NCI-H2029 treated with DMSO at 0.1 percent for 48 hours (cell line): ENCODE results near the gene FARS2.
A peak's percentile ranks its signal among the peaks of the same experiment; 100 is the strongest.

Experiments used
- DNase-seq: peaks from one replicate; lab custom pipeline; 2025; lab: John Stamatoyannopoulos, UW

Gene FARS2

GRCh38 chr6:5730585-5731263 lies 469.4 kb downstream of the FARS2 start:
- DNase-seq, result no peak

GRCh38 chr6:5731435-5731834 lies 470.1 kb downstream of the FARS2 start:
- no peak for DNase-seq

GRCh38 chr6:5732496-5732895 lies 471.2 kb downstream of the FARS2 start:
- DNase-seq, result no peak

- no peak for DNase-seq
Measured at GRCh38 chr6:5736016-5736738, 474.9 kb downstream of the FARS2 start.

- no peak for DNase-seq
Measured at GRCh38 chr6:5737460-5737859, 476.1 kb downstream of the FARS2 start.

GRCh38 chr6:5738211-5738610 lies 476.9 kb downstream of the FARS2 start:
- DNase-seq, result no peak

- peak; percentile 62 for DNase-seq
Measured at GRCh38 chr6:5744497-5744896, 483.2 kb downstream of the FARS2 start.

- DNase-seq, result no peak
Measured at GRCh38 chr6:5745081-5745480, 483.8 kb downstream of the FARS2 start.

GRCh38 chr6:5746053-5746758 lies 484.9 kb downstream of the FARS2 start:
- DNase-seq, result no peak

GRCh38 chr6:5746759-5747130 lies 485.4 kb downstream of the FARS2 start:
- no peak for DNase-seq

- no peak for DNase-seq
Measured at GRCh38 chr6:5747379-5747778, 486.1 kb downstream of the FARS2 start.

GRCh38 chr6:5749016-5749650 lies 487.8 kb downstream of the FARS2 start:
- DNase-seq, result peak; percentile 40

GRCh38 chr6:5749651-5750215 lies 488.4 kb downstream of the FARS2 start:
- DNase-seq, result no peak

- no peak for DNase-seq
Measured at GRCh38 chr6:5751525-5752390, 490.4 kb downstream of the FARS2 start.

- DNase-seq, result no peak
Measured at GRCh38 chr6:5752391-5752680, 491.0 kb downstream of the FARS2 start.

- DNase-seq, result no peak
Measured at GRCh38 chr6:5753209-5753608, 491.9 kb downstream of the FARS2 start.

- DNase-seq, result no peak
Measured at GRCh38 chr6:5754904-5755303, 493.6 kb downstream of the FARS2 start.

GRCh38 chr6:5759571-5759970 lies 498.3 kb downstream of the FARS2 start:
- DNase-seq, result no peak

- DNase-seq, result no peak
Measured at GRCh38 chr6:5761370-5761769, 500.1 kb downstream of the FARS2 start.

- no peak for DNase-seq
Measured at GRCh38 chr6:5762561-5762968, 501.3 kb downstream of the FARS2 start.

GRCh38 chr6:5763407-5763806 lies 502.1 kb downstream of the FARS2 start:
- no peak for DNase-seq

- DNase-seq, result no peak
Measured at GRCh38 chr6:5763871-5764270, 502.6 kb downstream of the FARS2 start.
